Neutrophil (primary cell): Measurements from ENCODE around the gene ADAMTS2.
A peak's percentile ranks its signal among the peaks of the same experiment; 100 is the strongest.

ENCODE experiments used
- H3K27ac ChIP-seq: fragments of 200-600 bp; sonication (generic); 2 replicates; pipeline ENCODE4 v1.5.1; 2016; ENCODE audit warnings: mild to moderate bottlenecking, moderate library complexity
- H3K27me3 ChIP-seq: fragments of 200-600 bp; sonication (generic); 2 replicates; pipeline ENCODE4 v1.6.0; 2016; ENCODE audit warnings: mild to moderate bottlenecking
- H3K36me3 ChIP-seq: fragments of 200-600 bp; sonication (generic); 2 replicates; pipeline ENCODE4 v1.5.1; 2017
- H3K4me1 ChIP-seq, 2 experiments: fragments of 200-600 bp in 1 of 2; sonication (generic) in 1 of 2; 1 replicate in 1 of 2; 2 replicates in 1 of 2; pipeline versions ENCODE4 v1.5.1 to v1.6.1; 2013 to 2016; ENCODE audit warnings: low read depth in 1 of 2, low read length in 1 of 2, mild to moderate bottlenecking in 1 of 2, moderate library complexity in 1 of 2; ENCODE audit not compliant: control insufficient read depth in 1 of 2, insufficient read depth in 1 of 2
- H3K4me3 ChIP-seq, 2 experiments: fragments of 200-600 bp in 1 of 2; sonication (generic) in 1 of 2; 1 replicate in 1 of 2; 2 replicates in 1 of 2; pipeline ENCODE4 v1.5.1; 2013 to 2016; ENCODE audit warnings: low read depth in 1 of 2, low read length in 1 of 2, mild to moderate bottlenecking in 1 of 2, moderate library complexity in 1 of 2
- H3K9me3 ChIP-seq: fragments of 200-600 bp; sonication (generic); 2 replicates; pipeline ENCODE4 v1.5.1; 2016
- TF ChIP-seq, protein P1 (sequence below): fragments of 200-600 bp; sonication (generic); IDR thresholded peaks from 2 replicates; pipeline ENCODE4 v1.5.1; 2016; ENCODE audit warnings: antibody characterized with exemption

ADAMTS2 gene

DNA sequence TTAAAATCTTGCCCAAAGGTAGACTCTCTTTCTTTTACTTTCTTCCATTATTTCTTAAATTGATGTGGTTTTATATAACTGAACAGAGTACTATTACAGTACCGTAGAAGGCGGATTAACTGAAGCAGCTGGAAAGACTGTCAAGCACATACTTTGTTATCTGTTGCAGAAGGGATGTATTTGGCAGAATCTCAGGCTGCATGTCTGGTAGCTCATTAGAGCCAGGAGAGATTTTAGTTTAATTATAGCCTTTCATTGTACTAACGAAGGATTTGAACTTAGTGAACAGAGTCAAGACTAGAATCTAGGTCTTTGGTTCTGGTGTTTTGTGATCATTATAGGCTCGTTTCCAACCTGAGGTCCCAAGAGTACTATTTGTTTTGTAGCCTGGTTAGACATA, 264.5 kb downstream of the ADAMTS2 start:
- Histone ChIP-seq H3K9me3 (peaks cover 64% of the 10 kb centered on the region), H3K36me3 (no peaks in the 10 kb centered on the region), H3K27me3 (no peaks in the 10 kb centered on the region), H3K4me1 (no peaks in the 10 kb centered on the region), H3K27ac (no peak overlapping the region), H3K4me3 (no peak overlapping the region)
- TF ChIP-seq, protein P1, sequence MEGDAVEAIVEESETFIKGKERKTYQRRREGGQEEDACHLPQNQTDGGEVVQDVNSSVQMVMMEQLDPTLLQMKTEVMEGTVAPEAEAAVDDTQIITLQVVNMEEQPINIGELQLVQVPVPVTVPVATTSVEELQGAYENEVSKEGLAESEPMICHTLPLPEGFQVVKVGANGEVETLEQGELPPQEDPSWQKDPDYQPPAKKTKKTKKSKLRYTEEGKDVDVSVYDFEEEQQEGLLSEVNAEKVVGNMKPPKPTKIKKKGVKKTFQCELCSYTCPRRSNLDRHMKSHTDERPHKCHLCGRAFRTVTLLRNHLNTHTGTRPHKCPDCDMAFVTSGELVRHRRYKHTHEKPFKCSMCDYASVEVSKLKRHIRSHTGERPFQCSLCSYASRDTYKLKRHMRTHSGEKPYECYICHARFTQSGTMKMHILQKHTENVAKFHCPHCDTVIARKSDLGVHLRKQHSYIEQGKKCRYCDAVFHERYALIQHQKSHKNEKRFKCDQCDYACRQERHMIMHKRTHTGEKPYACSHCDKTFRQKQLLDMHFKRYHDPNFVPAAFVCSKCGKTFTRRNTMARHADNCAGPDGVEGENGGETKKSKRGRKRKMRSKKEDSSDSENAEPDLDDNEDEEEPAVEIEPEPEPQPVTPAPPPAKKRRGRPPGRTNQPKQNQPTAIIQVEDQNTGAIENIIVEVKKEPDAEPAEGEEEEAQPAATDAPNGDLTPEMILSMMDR = no peak

DNA sequence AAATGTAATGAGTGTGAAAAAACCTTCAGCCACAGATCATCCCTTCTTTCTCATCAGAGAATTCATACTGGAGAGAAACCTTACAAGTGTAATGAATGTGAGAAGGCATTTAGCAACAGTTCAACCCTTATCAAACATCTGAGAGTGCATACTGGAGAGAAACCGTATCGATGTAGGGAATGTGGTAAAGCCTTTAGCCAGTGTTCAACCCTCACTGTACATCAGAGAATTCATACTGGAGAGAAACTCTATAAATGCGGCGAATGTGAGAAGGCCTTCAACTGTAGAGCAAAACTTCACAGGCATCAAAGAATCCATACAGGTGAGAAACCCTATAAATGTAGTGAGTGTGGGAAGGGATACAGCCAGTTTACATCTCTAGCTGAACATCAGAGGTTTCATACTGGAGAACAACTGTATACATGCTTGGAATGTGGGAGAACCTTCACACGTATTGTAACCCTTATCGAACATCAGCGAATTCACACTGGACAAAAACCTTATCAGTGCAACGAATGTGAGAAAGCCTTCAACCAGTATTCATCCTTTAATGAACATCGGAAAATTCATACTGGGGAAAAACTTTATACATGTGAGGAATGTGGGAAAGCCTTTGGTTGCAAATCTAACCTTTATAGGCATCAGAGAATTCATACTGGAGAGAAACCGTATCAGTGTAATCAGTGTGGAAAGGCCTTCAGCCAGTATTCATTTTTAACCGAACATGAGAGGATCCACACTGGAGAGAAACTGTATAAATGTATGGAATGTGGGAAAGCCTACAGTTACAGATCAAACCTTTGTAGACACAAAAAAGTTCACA, 265.9 kb downstream of the ADAMTS2 start:
- no peak overlapping the region for H3K27ac ChIP-seq
- TF ChIP-seq, protein P1 = no peak
- H3K36me3 ChIP-seq = no peaks in the 10 kb centered on the region
- H3K4me3 ChIP-seq = no peak overlapping the region
- peaks cover 61% of the 10 kb centered on the region for H3K9me3 ChIP-seq
- no peaks in the 10 kb centered on the region for H3K27me3 ChIP-seq
- H3K4me1 ChIP-seq = no peaks in the 10 kb centered on the region

DNA sequence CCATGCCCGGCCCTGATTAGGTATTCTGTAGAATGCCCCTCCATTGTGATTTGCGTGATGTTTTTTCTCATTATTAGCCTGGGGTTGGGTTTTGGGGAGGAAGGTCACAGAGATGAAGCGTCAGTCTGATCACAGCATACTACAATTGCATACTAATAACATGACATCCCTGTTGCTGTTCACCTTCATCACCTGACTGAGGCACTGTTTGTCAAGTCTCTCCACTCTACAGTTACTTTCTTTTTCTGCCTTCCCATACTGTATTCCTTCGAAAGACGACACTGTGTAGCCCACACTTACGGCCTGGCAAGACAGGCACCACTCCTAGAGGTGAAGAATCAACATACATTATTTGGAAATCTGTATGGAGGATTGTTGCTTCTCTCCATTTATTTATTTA, 279.6 kb downstream of the ADAMTS2 start:
- TF ChIP-seq, protein P1 = no peak
- no peak overlapping the region for H3K27ac ChIP-seq
- H3K36me3 ChIP-seq = no peaks in the 10 kb centered on the region

DNA sequence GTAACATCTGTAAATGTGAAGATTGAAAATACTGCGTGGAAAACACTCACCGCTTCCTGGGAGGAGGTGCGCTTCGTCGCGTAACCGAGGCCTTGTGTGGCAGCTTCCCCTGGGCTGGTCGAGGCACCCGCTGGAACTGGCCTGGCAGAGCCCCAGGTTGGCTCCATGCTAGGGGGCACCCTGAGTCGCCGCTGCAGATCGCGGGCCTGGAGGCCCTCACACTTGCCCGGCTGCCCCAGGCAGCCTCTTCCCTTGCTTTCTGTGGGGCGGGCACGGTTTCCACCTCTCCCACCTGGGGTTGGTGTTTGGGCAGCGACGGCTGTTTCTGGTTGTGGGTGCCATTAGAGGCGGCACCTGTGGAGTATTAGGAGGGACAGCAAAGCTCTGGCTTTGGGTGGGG, 284.2 kb downstream of the ADAMTS2 start:
- no peaks in the 10 kb centered on the region for H3K36me3 ChIP-seq
- H3K4me3 ChIP-seq = peak overlapping the region; percentile 61 to 73
- H3K27ac ChIP-seq = no peak overlapping the region
- peaks cover 3% of the 10 kb centered on the region for H3K9me3 ChIP-seq
- peaks cover 5 to 9% of the 10 kb centered on the region in 2 experiments for H3K4me1 ChIP-seq
- TF ChIP-seq, protein P1 = no peak
- peaks cover 11% of the 10 kb centered on the region for H3K27me3 ChIP-seq

More for the DNA sequence above, 279.6 kb downstream of the ADAMTS2 start:
- Histone ChIP-seq H3K4me1 (peaks cover 0 to 2% of the 10 kb centered on the region in 2 experiments), H3K27me3 (peaks cover under 1% of the 10 kb centered on the region), H3K9me3 (peaks cover 16% of the 10 kb centered on the region), H3K4me3 (no peak overlapping the region)
